HUES64 (cell line): ENCODE measurements around the gene MYO6.

Source experiments
- H3K27ac ChIP-seq: 2 replicates; pipeline ENCODE4 v1.7.0; 2013; ENCODE audit warnings: low read depth, low read length, inconsistent platforms
- H3K27me3 ChIP-seq: 2 replicates; pipeline ENCODE4 v1.6.1; 2013; ENCODE audit warnings: mild to moderate bottlenecking, low read length; ENCODE audit not compliant: insufficient read depth
- H3K36me3 ChIP-seq: 2 replicates; pipeline ENCODE4 v1.6.1; 2013; ENCODE audit warnings: mild to moderate bottlenecking, low read length; ENCODE audit not compliant: insufficient read depth
- H3K4me1 ChIP-seq: 2 replicates; pipeline ENCODE4 v1.6.1; 2013; ENCODE audit warnings: mild to moderate bottlenecking, low read length, moderate library complexity; ENCODE audit not compliant: insufficient read depth
- H3K4me3 ChIP-seq: 2 replicates; pipeline ENCODE4 v1.5.1; 2013; ENCODE audit warnings: mild to moderate bottlenecking, low read length, moderate library complexity
- H3K9ac ChIP-seq: 2 replicates; pipeline ENCODE4 v1.6.1; 2013; ENCODE audit warnings: mild to moderate bottlenecking, low read depth, low read length
- H3K9me3 ChIP-seq: 2 replicates; pipeline ENCODE4 v1.6.1; 2013; ENCODE audit warnings: low read depth, low read length; ENCODE audit not compliant: insufficient read depth
- WGBS: fragments of 150-250, 120-280 bp; methylation state at CpG from one replicate; pipeline ENCODE4 v1.1.7; 2013; ENCODE audit warnings: missing lambda C conversion rate; 5-methylcytosine and 5-hydroxymethylcytosine counted together

Gene MYO6

GRCh38 chr6:75963569-75963968 lies 214.5 kb downstream of the MYO6 start:
- Histone ChIP-seq H3K4me1 (peaks cover 5% of the 10 kb centered on the region; the same call in 1 of the 2 replicates), H3K9me3 (0 out of 2 replicates have a peak, but pooled peaks cover 5% of the 10 kb centered on the region), H3K4me3 (no peak overlapping the region), H3K36me3 (no peaks in the 10 kb centered on the region), H3K27ac (no peak overlapping the region), H3K9ac (no peak overlapping the region), H3K27me3 (no peaks in the 10 kb centered on the region)
- 70% methylated on average over 1 of the region's 1 CpG for WGBS

- H3K36me3 ChIP-seq, result no peaks in the 10 kb centered on the region
- no peak overlapping the region for H3K4me3 ChIP-seq
Measured at GRCh38 chr6:75968143-75968542, 219.1 kb downstream of the MYO6 start.

More at GRCh38 chr6:75968143-75968542, 219.1 kb downstream of the MYO6 start:
- Histone ChIP-seq H3K27ac (no peak overlapping the region), H3K9ac (no peak overlapping the region), H3K4me1 (peaks cover 4% of the 10 kb centered on the region; the same call in 1 of the 2 replicates), H3K9me3 (no peaks in the 10 kb centered on the region), H3K27me3 (no peaks in the 10 kb centered on the region)
